ENCODE results near the gene C1QTNF12.
A peak's percentile ranks its signal among the peaks of the same experiment; 100 is the strongest.

The C1QTNF12 gene

DNA sequence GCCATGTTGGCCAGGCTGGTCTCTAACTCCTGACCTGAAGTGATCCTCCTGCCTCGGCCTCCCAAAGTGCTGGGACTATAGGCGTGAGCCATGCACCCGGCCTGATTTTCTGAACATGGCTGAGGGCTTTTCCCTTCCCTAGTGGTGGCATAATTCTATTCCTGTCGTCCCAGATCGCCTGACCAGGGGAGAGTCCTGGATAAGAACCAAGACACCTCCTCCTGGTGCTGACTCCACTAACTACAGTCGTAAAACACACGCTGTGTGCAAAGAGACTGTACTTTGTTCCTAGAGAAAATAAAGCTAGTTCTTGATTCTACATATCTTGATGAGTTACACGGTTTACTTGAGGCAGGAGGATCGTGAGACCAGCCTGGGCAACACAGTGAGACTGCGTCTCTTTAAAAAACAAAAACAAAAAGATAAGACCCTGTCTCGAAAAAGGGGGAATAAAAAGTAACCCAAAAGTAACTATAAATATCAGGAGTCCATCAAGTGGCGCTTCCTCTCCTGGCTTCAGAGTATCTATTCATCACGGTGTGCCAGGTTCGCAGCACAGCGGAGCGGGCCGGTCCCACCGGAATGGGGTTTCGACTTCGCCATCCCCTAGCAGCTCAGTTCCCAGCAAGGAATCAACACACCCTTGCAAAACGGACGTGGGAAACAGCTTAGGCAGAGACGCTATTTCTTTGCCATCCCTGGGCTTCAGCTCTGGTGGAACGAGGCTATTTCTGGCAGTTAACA lies 15.7 kb downstream of the C1QTNF12 start:
- DNase-seq: no peak

DNA sequence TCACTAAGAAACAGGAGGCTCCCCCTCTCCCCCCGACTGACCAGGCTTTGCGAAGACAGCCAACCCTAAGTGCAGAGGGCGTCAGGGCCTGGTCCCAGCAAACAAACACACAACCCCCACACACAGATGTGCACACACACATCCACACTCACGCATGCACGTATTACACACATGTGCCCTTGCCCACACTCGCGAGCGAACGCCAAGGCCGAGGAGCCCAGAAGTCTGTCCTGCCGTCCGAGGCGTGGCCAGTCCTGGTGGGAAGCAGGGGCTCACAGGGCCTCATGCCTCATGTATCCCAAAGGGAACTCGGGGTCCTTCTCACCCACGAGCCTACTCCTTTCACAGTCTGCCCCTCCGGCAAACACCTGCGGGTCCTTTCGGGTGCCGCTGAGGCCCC lies 16.8 kb downstream of the C1QTNF12 start:
- no peak for DNase-seq

DNA sequence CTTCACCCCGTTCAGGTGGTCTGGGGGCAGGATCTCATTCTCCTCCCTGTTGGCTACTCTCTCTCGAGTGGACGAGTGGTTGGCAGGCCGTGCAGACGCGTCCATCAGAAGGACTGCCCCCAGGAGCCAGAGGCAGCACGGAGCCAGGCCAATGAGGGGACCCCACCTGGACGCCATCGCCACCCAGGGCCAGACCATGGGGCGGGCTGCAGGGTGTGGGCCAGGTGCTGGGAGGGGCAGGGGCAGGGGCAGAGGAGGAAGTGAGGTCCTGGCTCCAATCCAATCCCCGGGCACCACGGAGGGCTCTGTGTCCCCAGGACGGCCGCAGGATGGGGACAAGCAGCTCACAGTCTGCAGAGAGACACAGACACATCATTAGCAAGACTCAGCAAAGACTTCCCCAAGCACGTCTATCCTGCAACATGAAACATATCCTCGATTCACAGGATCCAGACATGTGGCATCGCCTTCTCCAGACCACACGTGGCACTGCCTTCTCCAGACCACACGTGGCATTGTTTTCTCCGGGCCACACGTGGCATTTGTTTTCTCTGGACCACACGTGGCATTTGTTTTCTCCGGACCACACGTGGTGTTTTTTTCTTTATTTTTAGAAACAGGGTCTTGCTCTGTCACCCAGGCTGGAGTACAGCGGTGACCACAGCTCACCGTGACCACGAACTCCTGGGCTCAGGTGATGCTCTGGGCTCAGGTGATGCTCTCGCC lies 17.8 kb downstream of the C1QTNF12 start:
- no peak for DNase-seq

DNA sequence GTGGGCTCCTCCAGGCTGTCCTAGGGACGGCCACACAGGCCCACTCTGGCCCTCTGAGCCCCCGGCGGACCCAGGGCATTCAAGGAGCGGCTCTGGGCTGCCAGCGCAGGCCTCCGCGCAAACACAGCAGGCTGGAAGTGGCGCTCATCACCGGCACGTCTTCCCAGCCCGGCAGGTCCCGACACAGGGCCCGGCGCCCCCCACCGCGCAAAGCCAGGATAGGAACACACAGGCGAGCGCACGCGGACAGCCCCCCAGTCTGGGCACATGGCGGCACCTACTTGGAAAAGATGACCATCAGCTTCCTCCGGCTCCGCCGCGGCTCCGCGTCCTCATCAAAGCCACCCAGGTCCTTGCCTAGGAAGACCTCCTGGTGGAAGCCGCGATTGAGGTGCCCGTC lies 18.3 kb downstream of the C1QTNF12 start:
- DNase-seq: no peak

DNA sequence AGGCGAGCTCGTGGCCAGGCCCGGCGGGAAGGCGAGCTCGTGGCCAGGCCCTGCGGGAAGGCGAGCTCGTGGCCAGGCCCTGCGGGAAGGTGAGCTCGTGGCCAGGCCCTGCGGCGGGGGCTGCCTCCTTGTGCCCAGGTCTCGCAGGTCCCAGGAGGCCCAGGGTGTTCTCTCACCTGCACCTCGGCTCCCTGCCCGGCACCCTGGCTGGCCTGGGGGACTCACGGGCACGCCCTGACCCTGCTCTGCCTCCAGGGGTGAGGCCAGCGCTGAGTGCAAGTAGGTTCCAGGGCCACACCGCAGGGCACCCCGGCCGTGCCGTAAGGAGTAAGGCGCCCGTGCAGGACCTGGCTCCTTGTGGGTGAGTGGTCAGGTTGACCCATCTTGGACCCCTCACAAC lies 19.1 kb downstream of the C1QTNF12 start:
- DNase-seq: no peak

DNA sequence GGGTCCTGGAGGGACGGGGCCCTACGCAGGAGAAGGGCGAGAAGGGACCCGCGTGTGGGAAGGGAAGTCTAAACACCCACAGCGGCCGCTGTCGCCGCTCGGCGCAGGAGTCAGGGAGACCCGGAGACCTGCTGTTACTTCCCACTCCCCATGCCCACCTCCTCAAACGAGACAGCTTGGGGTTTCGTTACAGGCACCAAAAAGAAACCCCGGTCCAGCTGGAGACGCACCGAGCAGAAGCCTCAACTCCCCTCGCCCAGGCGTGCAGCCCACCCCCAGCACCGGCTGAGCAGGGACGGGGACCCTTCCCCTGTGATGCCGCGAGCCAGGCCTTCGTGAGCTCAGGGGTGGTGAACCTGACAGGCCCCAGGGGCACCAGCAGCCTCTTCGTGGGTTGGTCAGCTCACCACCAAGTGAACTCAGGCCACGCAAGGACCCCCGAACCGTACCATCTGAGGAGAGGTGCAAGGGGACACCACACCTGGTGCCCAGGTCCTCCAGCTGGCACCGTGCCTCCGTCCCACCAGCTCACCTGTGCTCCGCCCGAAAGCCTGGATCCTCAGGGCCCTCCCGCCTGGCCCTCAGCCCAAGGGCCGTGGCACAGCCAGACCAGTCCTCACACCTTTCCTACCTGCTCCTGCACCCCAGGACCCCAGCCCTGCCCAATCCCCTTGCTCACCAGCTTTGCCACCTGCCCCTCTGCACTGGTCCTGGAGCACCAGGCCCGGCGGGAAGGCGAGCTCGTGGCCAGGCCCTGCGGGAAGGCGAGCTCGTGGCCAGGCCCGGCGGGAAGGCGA lies 19.8 kb downstream of the C1QTNF12 start:
- DNase-seq: no peak

DNA sequence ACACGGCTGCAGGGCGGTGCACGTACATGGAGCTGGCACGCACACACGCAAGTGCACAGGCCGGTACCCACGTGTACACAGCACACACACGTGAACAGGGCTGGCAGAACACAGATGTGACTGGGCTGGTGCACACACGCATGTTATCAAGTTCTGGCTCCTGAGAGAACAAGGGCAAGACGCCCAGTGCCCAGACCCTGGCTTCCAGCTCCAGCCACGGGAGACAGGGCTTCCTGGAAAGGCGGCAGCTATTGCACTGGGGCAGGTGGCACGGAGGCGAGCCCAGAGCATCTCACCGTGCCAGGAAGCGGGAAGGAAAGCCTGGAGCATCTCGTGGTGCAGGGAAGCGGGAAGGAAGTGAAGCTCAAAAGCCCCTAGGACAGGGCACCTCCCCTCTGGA lies 20.6 kb downstream of the C1QTNF12 start:
- DNase-seq: no peak

DNA sequence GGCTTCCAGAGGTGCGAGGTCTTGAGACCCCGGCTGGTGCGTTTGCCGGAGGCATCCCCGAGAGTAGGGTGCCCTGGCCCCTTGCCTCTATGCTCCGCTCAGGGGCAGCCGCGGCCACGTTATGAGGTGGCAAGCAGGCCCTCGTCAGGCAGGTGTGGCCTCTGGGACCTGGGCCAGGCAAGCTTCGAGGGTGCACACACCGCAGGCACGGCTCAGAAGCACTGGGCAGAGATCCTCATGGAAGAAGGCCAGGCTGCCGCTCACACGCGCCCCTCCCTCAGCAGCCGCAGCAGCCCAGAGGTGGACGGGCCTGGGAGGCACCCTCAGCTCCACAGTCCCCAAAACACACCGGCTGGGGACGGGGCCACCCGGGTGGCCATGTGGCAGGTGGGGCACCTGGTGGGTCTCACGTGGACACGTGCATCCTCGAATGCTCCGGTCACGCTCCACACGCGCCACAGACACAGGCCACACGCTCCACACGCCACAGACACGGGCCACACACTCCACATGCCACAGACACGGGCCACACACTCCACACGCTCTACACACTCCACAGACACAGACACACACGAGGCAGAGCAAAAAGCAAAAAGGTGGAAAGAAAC lies 21.2 kb downstream of the C1QTNF12 start:
- DNase-seq: no peak

DNA sequence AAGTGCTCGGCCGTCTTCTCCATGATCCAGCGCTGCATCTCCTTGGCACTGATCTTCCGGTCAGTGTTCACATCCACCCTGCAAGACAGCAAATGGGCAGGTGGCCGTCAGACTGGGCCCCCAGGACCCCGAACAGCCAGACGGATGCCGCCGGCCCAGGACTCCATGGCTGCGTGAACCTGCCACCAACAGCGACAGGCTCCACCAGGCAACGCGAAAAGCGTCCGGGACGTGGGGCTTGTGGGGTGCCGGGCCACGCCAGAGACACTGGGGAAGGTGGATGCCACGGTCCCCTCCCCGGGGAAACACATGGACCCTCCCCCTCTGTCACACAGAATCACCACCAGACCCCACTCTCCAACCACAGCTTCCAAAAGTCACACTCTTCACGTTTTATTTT lies 22.6 kb downstream of the C1QTNF12 start:
- DNase-seq: no peak

DNA sequence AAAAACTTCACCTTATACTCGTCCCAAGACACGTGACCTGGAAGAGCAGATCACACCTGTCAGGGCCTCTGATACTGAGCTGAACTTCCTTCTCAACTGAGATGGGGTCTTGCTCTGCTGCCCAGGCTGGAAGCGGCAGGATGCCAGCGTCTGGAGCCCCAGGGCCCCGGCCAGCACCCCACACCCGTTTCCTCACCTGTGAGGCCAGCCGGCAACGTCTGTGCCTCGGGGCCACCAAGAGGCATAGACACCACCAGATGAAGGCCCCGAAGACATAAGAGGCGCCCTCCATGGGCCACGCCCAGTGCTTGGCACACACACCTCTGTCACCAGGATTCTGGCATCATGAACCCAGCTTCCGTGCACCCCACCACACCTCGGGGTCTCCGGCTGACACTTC lies 23.2 kb downstream of the C1QTNF12 start:
- no peak for DNase-seq

DNA sequence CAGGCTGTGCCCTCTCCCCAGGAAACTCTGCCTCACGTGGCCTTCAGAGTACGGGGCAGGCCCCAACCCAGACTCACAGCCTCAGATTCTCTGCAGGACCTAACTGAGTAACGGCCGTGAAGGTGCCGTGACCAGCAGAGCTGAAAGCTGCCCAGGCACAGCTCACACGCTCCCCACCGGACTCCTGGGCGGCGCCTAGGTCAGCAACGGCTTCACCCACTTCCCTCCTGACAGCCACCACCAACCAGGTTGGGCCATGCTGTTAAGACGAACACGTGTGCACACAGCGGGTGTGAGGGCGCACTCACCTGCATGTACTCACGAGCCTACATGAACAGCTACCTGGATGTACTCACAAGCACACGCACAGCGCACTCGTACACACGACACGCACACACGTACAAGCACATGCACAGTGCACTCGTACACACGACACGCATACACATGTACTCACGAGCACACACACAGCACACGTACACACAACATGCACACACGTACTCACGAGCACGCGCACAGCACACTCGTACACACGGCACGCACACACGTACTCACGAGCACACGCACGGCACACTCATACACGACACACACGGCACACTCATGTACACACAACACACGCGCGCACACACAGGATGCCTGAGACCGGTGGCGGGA lies 23.8 kb downstream of the C1QTNF12 start:
- no peak for DNase-seq

DNA sequence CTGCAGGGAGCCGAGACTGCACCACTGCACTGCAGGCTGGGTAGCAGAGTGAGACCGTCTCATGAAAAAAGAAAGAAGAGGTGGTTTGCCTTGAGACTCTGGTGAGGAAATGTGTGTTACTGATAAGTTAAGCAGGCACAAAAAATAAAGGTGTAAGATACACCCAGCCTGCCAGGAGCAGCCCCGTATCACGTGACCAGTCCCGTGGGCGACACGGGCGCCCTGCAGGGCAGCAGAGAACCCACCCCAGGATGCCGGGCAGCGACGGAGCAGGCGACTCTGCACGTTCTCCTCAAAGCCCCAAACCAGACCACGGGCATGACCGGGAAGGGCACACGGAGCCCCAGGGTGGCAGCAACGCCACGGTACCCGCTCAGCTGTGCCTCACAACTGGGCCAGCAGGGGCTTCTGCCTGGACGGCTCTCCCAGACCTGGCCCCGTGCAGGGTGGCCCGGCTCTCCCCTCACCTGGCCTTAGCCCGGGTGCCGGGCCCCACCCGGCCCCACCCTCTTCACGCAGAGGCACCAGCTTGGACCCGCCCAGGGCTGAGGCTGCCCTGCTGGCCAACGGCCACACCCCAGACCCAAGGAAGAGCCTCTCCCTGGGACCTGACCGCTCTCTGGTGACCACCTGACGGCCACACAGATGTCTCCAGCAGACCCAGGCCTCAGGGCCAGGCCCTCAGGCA lies 24.5 kb downstream of the C1QTNF12 start:
- no peak for DNase-seq

DNA sequence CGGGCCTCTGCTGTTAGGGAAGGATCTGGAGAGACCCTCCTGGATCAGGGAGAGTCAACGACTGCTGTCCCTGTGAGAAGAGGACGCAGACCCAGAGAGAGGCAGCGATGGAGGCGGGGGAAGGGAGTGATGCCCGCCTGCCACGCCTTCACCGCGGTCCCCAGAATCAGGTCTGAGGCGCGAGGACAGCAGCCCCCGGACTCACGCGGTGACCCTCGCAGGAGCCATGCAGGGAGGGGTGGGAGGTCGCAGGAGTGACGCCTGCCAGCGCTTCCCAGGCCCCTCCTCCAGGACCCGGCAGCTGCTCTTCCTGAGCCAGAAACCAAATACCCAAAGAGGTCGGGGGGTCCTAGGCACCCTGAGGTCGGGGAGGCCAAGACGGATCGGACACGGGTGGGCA lies 26.3 kb downstream of the C1QTNF12 start:
- DNase-seq: no peak

DNA sequence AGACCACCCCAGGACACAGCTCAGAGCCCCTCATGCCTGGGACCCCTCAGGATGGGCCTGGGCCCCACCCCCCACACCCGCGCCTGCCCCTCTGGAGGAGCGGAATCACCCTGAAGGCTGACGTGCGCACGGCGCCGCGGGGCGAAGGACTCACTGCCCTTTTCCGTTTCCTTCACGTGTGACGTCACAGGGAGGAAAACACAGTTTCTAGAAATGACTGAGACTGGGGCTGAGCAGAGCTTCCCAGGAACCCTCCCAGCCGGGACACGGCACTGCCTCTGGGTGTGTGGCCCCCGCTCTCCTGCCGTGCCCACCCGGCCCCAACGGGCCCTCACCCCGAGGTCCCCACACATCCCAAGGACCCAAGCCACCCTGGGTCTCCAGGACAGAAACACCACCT lies 27.2 kb downstream of the C1QTNF12 start:
- DNase-seq: no peak

DNA sequence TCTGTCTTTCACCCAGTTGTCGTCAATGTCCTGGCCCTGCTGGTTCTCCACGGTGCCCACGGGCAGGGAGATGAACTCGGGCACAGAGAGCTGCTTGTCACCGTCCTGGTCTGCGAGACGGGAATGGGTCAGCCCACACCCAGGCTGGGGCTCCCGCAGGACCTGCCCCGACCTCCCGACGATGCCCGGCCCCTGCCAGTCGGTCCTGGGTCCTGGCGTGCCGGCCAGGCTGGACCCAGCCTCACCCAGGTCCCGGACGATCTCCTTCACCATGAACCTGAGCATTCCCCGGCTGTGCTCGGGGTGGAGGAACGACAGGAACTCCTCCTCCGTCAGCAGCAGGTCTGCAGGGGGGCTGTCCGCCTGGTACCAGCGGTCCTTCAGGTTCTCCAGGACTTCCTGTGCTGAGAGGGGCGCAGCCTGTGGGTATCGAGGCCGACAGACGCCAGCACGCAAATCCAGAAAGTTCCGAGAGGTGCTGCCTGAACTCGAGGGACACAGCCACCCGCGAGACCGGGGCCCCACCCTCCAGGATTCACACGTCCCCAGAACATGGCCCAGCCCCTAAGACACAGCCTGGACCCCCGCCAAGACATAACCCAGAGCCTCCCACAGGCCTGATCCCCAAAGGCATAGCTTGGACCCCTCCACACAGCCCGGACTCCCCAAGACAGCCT lies 27.9 kb downstream of the C1QTNF12 start:
- no peak for DNase-seq

DNA sequence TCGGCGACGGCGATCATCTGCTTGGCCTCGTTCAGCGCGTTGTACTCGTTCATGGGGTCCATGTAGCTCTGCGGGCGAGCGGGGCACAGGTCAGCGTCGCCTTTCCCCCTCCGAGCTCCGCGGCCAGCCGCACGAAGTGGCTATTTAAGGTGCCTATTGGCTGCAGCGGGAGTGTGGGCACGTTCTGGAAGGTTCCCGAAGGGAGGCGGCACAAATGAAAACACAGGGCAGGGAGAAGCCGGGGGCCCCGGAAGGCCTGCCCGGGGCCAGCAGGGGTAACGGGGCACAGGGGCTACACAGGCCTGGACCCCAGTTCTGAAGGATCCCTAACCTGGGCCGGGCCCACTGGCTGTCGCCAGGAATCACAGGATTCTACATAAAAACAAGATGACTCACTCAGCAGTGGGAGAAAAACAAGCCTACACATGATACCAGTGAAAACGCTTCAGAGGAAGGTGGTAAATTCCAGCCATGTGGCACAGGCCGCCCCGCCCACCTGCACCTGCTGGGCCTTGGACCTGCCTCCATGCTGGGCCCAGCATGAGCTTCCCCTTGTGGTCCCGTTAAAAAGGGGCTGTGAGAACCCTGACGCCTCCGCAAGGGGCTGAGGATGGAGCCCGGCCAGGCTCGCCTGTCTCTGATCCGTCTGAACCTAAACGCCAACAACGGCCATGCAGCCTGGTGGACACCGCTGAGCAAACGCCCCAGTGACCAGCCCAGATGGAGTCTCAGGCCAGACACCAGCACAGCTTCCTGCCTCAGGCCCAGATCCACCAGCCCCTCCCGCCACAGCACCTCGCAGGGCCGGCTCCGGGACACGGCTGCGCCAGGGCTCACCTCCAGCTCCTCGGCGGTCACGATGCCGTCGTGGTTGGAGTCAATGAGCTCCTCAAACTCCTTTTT lies 28.6 kb downstream of the C1QTNF12 start:
- DNase-seq: peak in 1 of 56 donors; percentile 65

DNA sequence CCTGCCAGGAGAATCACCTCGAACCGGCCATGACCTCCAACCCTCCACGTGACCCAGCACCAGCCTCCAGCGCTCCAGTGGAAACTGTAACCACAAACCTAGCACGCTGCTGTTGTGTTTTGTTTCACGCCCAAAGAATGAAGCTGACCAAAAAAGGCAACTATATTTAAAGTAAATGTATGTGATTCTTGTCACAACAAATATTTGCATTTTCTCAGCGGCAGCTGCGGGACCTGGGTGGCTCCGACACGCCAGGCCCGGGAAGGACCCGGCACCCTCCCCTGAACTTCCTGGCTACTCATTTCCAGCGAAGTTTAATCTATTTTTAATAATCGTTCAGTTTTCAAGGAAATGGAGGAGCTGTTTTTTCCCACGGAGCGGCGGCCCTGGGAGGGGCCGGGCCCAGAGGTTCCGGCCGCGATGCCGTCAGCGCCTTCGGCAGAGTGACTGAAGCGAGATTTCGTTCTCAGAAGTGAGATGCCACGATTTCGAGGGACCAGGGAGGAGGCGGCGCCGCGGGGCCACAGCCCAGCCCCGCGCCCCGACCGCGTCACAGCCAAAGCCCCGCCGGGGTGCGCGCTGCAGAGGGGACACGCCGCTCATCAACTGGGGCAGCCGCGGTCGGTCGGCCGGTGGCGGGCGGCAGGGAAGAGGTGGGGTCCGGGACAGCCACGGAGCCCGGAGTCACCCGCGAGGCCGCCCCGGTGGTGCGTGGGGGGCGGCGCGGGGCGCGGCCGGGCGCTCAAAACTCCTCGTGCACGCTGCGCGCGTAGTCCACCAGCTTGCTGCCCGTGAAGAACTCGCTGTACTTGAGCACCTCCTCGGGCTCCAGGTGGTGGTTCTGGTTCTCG lies 29.5 kb downstream of the C1QTNF12 start:
- DNase-seq: no peak

Data from nucleus accumbens (tissue), 56 donors.